ENCODE results near the gene GPR3. TPM values are rescaled to one million over a fixed set of nuclear protein-coding genes. Genes with fewer than 3 reads are reported as not detected.

Gene GPR3
- polyA plus RNA-seq, 2 of the 4 experiments (the other 2 are of a cell fraction): 0.76 to 1.7 TPM

GRCh38 chr1:27413004-27413403, 20.6 kb downstream of the GPR3 start:
- ChIA-PET POLR2A (no interaction called here), CTCF (interaction anchor here (0.8 to 7.9 kb wide), 7 partner anchors 17 to 256 kb away, joined by 3 to 66 read pairs (median 5); partner anchors contain the start of gene AHDC1)
- ATAC-seq (no peak), FAIRE-seq (no peak), DNase-seq (ENCODE audit: low read depth in 1 of 2, low spot score in 1 of 2) (no peak)
- Histone ChIP-seq H3K27ac (no peak overlapping the region), H3K4me3 (no peak overlapping the region), H3K4me2 (no peak overlapping the region), H3K4me1 (peaks cover 2% of the 10 kb centered on the region), H3K9me3 (no peaks in the 10 kb centered on the region)
- WGBS (ENCODE audit: missing lambda C conversion rate): 95% methylated on average over 4 of the region's 4 CpGs
- TF ChIP-seq CTCF (IDR thresholded peaks at IDR 0.05) (no peak), HOXA7 (CRISPR knock-in tag; IDR thresholded peaks at IDR 0.05) (no peak), CHD2 (IDR thresholded peaks at IDR 0.05; ENCODE audit: low read length, partially characterized antibody) (no peak), NR3C1 (IDR thresholded peaks at IDR 0.05) (no peak), HOXB13 (CRISPR knock-in tag; IDR thresholded peaks at IDR 0.05; ENCODE audit: low read depth) (no peak), BHLHE40 (IDR thresholded peaks at IDR 0.05; ENCODE audit: low read depth, low read length) (no peak), HES2 (IDR thresholded peaks at IDR 0.05) (no peak), EP300 (IDR thresholded peaks at IDR 0.05) (no peak), TP53 (CRISPR knock-in tag; IDR thresholded peaks at IDR 0.05) (no peak), RNF2 (IDR thresholded peaks at IDR 0.05; ENCODE audit: borderline replicate concordance, low read depth) (no peak), EHMT2 (IDR thresholded peaks at IDR 0.05; ENCODE audit: low read depth) (no peak), EHF (CRISPR knock-in tag; IDR thresholded peaks at IDR 0.05) (no peak), FOSL2 (IDR thresholded peaks at IDR 0.05) (no peak), FOSL2 (CRISPR knock-in tag; IDR thresholded peaks at IDR 0.05) (no peak), NPAS2 (CRISPR knock-in tag; IDR thresholded peaks at IDR 0.05; ENCODE audit: borderline replicate concordance) (no peak)
- TF ChIP-seq, protein P1, sequence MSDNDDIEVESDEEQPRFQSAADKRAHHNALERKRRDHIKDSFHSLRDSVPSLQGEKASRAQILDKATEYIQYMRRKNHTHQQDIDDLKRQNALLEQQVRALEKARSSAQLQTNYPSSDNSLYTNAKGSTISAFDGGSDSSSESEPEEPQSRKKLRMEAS (IDR thresholded peaks at IDR 0.05): no peak

- Histone ChIP-seq H3K9me3 (no peaks in the 10 kb centered on the region), H3K27ac (no peak overlapping the region), H3K4me1 (peaks cover 13% of the 10 kb centered on the region), H3K4me2 (no peak overlapping the region), H3K4me3 (no peak overlapping the region)
- TF ChIP-seq POLR2A (IDR thresholded peaks at IDR 0.05; ENCODE audit: low read length) (no peak), RFX5 (IDR thresholded peaks at IDR 0.05) (no peak), CBX8 (IDR thresholded peaks at IDR 0.05) (no peak), JUNB (IDR thresholded peaks at IDR 0.05) (no peak), CHD4 (IDR thresholded peaks at IDR 0.05; ENCODE audit: borderline replicate concordance) (no peak), HOXB13 (CRISPR knock-in tag; IDR thresholded peaks at IDR 0.05; ENCODE audit: low read depth) (no peak), CEBPB (IDR thresholded peaks at IDR 0.05) (no peak), HOXA7 (CRISPR knock-in tag; IDR thresholded peaks at IDR 0.05) (no peak), MAFK (IDR thresholded peaks at IDR 0.05; ENCODE audit: partially characterized antibody) (no peak), ELK1 (IDR thresholded peaks at IDR 0.05; ENCODE audit: low read depth, low read length) (no peak), ZNF302 (CRISPR knock-in tag; IDR thresholded peaks at IDR 0.05) (no peak), FOXS1 (CRISPR knock-in tag; IDR thresholded peaks at IDR 0.05) (no peak), RCOR1 (IDR thresholded peaks at IDR 0.05; ENCODE audit: low read depth, low read length) (no peak), CBX2 (IDR thresholded peaks at IDR 0.05; ENCODE audit: borderline replicate concordance, low read depth) (no peak), ZC3H11A (IDR thresholded peaks at IDR 0.05) (no peak), ESRRA (IDR thresholded peaks at IDR 0.05; ENCODE audit: borderline replicate concordance, low read length) (no peak), SMC3 (IDR thresholded peaks at IDR 0.05) (no peak), PHF8 (IDR thresholded peaks at IDR 0.05; ENCODE audit: borderline replicate concordance, low read depth) (no peak)
- TF ChIP-seq, protein P2, sequence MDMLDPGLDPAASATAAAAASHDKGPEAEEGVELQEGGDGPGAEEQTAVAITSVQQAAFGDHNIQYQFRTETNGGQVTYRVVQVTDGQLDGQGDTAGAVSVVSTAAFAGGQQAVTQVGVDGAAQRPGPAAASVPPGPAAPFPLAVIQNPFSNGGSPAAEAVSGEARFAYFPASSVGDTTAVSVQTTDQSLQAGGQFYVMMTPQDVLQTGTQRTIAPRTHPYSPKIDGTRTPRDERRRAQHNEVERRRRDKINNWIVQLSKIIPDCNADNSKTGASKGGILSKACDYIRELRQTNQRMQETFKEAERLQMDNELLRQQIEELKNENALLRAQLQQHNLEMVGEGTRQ (IDR thresholded peaks at IDR 0.05): no peak
- TF ChIP-seq, protein P1 (IDR thresholded peaks at IDR 0.05): no peak
- no peak for DNase-seq (ENCODE audit: low read depth in 1 of 2, low spot score in 1 of 2)
- ATAC-seq: no peak
- no peak for FAIRE-seq
- whole genome bisulfite sequencing (ENCODE audit: missing lambda C conversion rate): 100% methylated on average over 1 of the region's 1 CpG
- ChIA-PET CTCF (interaction anchor here (1.0 to 7.9 kb wide), 8 partner anchors 10 to 255 kb away, joined by 3 to 66 read pairs (median 6); partner anchors contain the start of gene AHDC1), POLR2A (no interaction called here)
These were observed 21.7 kb downstream of the GPR3 start for GRCh38 chr1:27414091-27414490.

Data from A549 (cell line).